HAP-1 (cell line): ENCODE results near the gene PTPRN2.

Source experiments
- DNase-seq, 2 experiments: peaks; one replicate each; pipeline ENCODE4 v3.0.0-alpha.2; 2016 to 2020; ENCODE audit warnings: low spot score in 2 of 2
- H3K27me3 ChIP-seq: fragments of 250-450 bp; sonication (Bioruptor Pico); 2 replicates; pipeline ENCODE4 v1.5.1; 2020; ENCODE audit warnings: low read depth, mild to moderate bottlenecking, moderate library complexity
- H3K36me3 ChIP-seq: fragments of 250-450 bp; sonication (Bioruptor Pico); replicated peaks from 2 replicates; pipeline ENCODE4 v1.5.1; 2020; ENCODE audit warnings: mild to moderate bottlenecking
- H3K4me1 ChIP-seq: fragments of 250-450 bp; sonication (Bioruptor Pico); 2 replicates; pipeline ENCODE4 v1.5.1; 2020; ENCODE audit warnings: mild to moderate bottlenecking
- H3K4me3 ChIP-seq: fragments of 250-450 bp; sonication (Bioruptor Pico); 2 replicates; pipeline ENCODE4 v1.5.1; 2020; ENCODE audit warnings: mild to moderate bottlenecking, moderate library complexity
- H3K9me3 ChIP-seq: fragments of 250-450 bp; sonication (Bioruptor Pico); 2 replicates; pipeline ENCODE4 v1.5.1; 2020; ENCODE audit warnings: mild to moderate bottlenecking, moderate library complexity
- in situ Hi-C: fragments of 300-500 bp; cut with MboI; formaldehyde crosslinking; loops from 3 replicates; pipeline ENCODE4 v1.14.3; 2020; ENCODE audit warnings: low sequenced_read_pairs, inconsistent platforms, mixed read lengths

Gene PTPRN2

DNA sequence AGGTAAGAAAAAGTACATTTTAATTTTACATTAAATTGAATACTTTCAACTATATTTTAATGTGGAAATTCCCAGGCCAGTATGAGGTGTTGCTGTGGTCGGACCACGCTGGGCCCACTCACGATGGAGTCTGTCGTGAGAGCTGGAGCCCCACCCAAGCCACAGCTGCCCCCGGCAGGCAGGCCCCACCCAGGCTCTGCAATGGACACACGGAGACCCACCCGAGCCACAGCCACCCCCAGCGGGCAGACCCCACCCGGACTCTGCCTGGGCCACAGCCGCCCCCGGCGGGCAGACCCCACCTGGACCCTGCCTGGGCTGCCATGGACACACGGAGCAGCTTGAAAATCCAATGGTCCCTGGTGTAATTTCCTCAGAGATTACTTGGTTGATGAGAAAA lies 141.3 kb downstream of the PTPRN2 start:
- Histone ChIP-seq H3K9me3 (no peaks in the 10 kb centered on the region), H3K27me3 (no peaks in the 10 kb centered on the region), H3K36me3 (no peaks in the 10 kb centered on the region), H3K4me1 (no peaks in the 10 kb centered on the region), H3K4me3 (no peak overlapping the region)
- no peak for DNase-seq
- in situ Hi-C loops, result no loop called here

DNA sequence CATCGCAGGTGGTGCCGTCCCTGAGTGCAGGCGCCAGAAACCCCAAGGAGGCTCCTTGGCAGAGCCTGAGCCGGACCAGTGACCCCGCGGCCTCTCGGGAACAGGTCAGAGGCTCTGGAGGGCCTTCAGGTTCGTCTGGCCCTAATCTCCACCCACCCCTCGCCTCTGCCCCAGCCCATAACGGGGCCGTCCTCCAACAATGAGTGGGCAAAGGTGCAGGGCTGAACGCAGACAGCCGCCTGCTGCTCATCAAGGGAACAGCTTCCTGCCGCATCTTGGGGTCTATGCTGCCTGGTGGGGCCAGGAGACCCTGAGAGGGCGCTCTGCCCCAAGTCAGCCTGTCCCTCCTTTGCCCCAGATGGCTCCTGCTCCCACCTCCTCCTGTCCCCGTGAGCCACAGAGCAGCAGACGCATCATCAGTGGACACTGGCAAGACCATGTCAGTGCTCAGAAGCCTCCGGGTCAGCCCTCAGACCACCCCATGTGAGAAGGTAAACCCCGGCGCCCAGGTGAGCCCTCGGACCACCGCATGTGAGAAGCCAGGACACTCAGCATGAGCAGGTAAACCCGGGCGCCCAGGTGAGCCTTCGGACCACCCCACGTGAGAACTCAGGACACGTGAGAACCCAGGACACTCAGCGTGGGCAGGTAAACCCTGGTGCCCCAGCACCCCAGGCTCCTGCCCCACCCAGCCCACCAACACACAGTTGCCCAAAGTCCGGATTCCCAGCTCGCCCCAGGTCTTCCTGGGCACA lies 142.0 kb downstream of the PTPRN2 start:
- DNase-seq, result no peak
- H3K4me3 ChIP-seq, result no peak overlapping the region
- in situ Hi-C loops, result no loop called here
- no peaks in the 10 kb centered on the region for H3K36me3 ChIP-seq
- no peaks in the 10 kb centered on the region for H3K9me3 ChIP-seq
- no peaks in the 10 kb centered on the region for H3K27me3 ChIP-seq
- no peaks in the 10 kb centered on the region for H3K4me1 ChIP-seq

DNA sequence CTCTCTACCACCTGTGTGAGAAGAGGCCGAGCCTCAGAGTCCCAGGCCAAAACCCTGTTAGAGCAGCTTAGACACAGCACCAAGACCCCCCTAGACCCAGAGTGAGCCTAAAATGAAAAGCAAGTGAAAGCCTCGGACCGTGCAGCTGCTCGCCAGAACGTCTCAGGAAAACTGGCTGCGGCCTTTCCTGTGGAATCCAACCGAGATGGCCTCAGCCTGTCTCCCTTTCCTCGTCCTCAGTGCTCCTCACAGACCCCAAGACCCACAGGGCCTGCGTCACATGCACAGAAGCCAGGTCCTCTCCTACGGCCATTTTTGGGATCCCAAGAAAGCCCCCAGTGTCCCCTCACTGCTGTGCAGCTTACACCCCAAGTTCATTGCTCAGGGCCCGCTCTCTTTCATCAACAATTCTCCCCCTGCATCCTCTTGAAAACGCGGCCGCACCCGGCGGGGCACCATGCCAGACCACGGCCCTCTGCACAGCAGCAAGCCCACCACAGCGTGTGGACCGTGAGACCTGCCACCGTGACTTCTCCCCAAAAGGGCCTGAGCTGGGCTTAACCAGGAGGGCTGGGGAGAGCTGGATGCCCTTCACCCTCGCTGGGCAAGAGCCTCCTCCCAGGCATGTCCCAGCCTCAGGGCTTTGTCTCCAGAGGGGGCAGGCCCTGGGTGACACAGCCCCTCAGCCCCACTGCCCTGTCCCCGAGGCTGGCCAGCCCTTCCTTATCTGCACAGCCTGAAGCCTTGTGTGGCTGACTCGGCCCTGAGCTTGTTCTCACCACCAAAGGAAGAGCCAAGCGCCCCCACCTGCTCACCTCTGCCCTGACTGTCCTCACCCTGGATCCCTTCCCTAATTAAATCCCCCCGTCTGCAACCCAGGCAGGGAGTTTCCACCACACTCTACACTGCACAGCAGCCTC lies 142.9 kb downstream of the PTPRN2 start:
- H3K9me3 ChIP-seq, result no peaks in the 10 kb centered on the region
- DNase-seq, result no peak
- no peaks in the 10 kb centered on the region for H3K4me1 ChIP-seq
- in situ Hi-C loops, result no loop called here
- no peaks in the 10 kb centered on the region for H3K36me3 ChIP-seq
- H3K27me3 ChIP-seq, result no peaks in the 10 kb centered on the region
- no peak overlapping the region for H3K4me3 ChIP-seq

DNA sequence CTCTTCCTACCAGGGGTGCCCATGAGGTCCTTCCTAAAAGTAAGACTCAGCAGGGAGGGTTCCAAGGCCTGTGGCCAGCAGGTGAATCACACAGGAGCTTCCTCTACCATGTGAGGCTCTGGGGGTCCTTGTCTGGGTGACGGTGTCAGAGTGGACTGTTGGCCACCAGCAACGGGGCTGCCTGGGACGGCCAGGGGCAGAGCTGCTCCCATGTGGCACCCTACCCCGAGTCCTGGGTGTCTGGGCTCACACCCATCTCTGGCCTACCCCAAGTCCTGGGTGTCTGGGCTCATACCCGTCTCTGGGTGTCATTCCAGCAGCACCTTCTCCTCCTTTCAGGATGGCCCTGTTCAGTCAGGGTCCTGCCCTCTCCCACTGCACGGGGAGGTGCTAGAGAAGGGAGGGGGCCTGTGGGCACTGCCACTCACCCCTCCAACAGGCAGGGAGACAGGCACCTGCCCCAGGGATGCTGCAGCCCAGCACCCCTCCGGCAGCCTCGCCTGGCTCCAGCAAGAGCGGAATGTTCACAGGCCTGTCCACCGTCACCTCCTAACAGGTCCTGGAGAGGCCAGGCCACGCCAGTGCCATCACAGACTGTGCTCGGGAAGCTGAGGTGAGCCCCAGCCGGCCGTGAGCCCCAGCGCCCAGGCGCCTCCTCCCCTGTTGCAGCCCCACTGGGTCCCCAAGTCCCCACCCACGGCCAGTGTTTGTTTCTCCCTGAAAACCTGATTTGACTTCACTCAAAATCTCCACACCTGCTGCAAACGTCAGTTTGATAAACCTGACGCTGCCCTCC lies 143.7 kb downstream of the PTPRN2 start:
- Histone ChIP-seq H3K9me3 (no peaks in the 10 kb centered on the region), H3K4me1 (no peaks in the 10 kb centered on the region), H3K36me3 (no peaks in the 10 kb centered on the region), H3K4me3 (no peak overlapping the region), H3K27me3 (no peaks in the 10 kb centered on the region)
- DNase-seq, result no peak
- in situ Hi-C loops, result no loop called here

DNA sequence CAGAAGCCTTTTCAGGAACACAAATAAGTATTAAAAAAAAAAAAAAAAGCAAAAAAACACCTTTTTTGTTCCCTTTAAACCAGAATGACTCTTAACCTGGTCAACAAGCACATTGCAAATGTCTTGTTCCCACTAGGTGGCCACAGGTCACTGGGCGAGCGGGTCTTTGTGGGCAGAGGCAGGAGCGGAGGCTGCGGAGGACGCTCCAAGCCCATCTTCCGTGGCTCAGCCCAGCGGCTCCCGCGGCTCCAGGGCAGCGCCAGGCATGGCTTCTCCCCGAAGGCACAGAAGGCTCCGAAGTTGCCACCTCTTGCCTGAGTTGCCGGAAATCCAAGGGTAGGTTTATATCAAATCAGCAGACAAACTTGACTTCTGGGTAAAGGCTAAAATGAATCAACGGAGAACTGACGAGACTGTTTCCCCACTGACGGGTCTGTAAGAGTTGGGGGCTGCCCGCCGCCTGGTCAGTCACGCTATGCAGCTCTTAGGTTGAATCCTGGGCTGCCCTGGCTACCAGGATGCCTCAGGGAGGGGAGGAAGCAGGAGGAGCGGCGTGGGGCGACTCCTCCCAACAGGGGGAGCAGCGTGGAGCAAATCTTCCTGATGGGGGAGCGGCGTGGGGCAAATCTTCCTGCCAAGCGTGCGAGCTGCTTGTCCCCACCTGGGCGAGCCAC lies 144.5 kb downstream of the PTPRN2 start:
- no peak for DNase-seq
- no peaks in the 10 kb centered on the region for H3K36me3 ChIP-seq
- H3K4me3 ChIP-seq, result no peak overlapping the region
- no peaks in the 10 kb centered on the region for H3K4me1 ChIP-seq
- in situ Hi-C loops, result no loop called here
- no peaks in the 10 kb centered on the region for H3K9me3 ChIP-seq
- no peaks in the 10 kb centered on the region for H3K27me3 ChIP-seq

DNA sequence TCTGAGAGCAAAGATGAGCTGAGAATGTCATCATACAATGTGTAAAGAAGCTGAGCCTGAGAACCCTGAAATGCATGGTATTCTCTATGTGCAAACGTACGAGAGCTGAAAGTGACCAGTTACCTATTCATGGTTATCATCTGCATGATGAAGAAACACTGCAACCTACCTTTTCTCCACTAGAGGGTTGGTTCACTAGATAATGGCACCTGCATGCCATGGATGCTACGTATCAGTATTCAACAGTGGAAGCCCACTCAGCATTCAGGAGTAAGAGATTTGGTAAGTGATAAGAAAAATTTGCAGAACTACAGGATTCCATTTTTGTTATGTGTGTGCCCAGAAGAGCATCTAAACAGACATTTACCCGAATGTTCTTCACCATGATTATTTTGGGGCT lies 145.4 kb downstream of the PTPRN2 start:
- in situ Hi-C loops, result no loop called here
- Histone ChIP-seq H3K27me3 (no peaks in the 10 kb centered on the region), H3K4me3 (no peak overlapping the region), H3K36me3 (no peaks in the 10 kb centered on the region), H3K4me1 (no peaks in the 10 kb centered on the region), H3K9me3 (no peaks in the 10 kb centered on the region)
- DNase-seq, result no peak

DNA sequence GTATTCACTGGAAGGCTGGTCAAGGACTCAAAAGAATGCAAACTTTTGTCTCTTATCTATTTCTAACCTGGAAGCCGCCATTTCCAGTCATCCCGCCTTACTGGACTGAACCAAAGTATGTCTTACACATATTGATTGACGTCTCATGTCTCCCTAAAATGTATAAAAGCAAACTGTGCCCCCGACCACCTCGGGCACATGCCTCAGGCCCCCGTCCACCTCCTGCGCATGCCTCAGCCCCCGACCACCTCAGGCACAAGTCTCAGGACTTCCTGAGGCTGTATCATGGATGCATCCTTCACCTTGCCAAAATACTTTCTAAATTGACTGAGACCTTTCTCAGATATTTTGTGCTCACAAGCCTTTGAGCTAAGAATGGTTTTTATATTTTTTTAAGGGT lies 148.6 kb downstream of the PTPRN2 start:
- Histone ChIP-seq H3K4me1 (no peaks in the 10 kb centered on the region), H3K4me3 (no peak overlapping the region), H3K36me3 (no peaks in the 10 kb centered on the region), H3K27me3 (no peaks in the 10 kb centered on the region), H3K9me3 (no peaks in the 10 kb centered on the region)
- in situ Hi-C loops, result no loop called here
- DNase-seq, result no peak

DNA sequence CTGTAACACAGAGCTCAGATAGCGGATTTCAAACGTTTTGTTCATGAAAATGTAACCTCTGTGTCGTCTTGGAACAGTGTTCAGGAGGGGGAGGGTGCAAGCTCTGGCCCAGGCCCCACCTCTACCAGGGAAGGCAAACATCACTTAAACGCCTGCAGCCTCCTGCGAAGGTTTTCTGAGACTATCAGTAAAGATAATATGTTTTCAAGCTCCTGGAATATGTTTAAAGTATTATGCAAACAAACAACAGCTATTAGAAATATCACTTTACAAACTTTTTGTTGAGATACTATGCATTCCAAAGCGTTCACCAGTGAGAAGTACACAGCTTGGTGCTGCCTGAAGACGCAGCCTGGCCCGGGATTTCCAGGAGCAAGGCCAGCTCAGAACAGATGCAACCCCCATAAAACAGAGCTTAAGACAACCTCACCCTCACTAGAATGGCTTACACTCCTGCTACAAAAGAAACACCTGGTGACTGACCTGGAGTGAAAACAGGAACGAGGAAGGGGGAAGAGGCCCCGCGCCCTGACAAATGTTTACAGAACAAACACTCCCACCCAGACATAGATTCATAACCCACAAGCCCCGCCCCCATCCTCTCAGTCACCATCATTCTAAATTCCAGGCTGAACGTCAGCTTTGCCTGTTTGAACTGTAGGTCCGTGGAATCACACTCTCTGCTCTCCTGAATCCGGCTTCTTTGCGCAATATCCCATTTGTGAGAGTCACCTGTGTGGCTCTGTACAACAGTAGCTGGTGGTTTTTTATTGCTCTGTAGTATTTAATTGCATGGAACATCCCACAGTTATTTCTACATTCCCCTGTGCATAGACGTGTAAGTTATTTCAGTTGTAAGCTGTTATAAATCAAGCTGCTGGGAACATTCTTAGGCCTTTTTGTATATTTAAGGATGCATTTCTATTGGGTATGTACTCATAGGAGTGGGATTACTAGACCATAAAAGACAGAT lies 155.0 kb downstream of the PTPRN2 start:
- H3K4me1 ChIP-seq, result no peaks in the 10 kb centered on the region
- H3K4me3 ChIP-seq, result no peak overlapping the region
- in situ Hi-C loops, result no loop called here
- DNase-seq, result peak in 1 of 2 experiments; percentile 43
- no peaks in the 10 kb centered on the region for H3K9me3 ChIP-seq
- no peaks in the 10 kb centered on the region for H3K36me3 ChIP-seq
- no peaks in the 10 kb centered on the region for H3K27me3 ChIP-seq

DNA sequence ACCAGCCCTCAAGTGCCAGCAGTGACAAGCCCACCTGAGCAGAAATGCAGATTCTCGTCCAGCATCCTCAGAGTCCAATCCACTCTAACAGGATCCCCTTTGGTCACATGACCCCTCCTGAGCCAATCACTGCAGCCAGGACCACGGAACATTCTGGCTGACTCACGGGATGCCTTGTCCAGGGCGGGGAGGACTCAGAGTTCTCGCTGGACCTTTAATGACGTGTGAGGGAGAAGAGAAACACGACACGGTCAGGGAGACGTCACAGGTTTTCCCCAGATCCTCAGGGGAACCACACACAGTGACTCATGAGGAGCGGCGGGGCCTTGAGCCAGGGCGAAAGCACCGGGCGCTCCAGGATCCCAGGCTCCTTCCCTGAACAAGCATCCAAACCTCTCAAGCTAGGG lies 155.7 kb downstream of the PTPRN2 start:
- no peak for DNase-seq
- Histone ChIP-seq H3K36me3 (no peaks in the 10 kb centered on the region), H3K9me3 (no peaks in the 10 kb centered on the region), H3K4me3 (no peak overlapping the region), H3K27me3 (no peaks in the 10 kb centered on the region), H3K4me1 (no peaks in the 10 kb centered on the region)
- in situ Hi-C loops, result no loop called here

DNA sequence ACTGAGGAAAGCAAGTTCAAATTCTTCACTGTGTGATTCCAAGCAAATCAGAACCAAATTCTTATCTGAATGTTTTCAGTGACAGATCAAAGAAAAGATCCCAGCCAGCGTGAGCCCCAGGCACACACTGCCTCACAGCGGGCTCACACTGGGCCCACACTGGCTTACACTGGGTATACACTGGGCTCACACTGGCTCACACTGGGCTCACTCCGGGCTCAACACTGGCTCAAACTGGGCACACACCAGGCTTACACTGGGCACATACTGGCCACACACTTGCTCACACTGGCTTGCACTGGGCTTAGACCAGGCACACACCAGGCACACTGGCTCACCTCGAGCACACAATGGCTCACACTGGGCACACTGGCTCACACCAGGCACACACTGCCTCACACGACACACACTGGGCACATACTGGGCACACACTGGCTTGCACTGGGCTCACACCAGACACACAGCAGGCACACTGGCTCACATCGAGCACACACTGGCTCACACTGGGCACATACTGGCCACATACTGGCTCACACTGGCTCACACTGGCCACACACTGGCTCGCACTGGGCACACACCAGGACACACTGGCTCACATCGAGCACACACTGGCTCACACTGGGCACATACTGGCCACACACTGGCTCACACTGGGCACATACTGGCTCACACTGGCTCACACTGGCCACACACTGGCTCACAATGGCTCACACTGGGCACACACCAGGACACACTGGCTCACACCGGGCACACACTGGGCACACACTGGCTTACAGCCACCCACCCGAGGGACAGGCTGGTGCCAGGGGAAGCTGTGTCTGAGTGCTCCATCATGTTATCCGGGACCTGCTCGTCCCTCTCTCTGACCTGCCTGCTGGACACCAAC lies 156.3 kb downstream of the PTPRN2 start:
- in situ Hi-C loops, result no loop called here
- H3K27me3 ChIP-seq, result no peaks in the 10 kb centered on the region

DNA sequence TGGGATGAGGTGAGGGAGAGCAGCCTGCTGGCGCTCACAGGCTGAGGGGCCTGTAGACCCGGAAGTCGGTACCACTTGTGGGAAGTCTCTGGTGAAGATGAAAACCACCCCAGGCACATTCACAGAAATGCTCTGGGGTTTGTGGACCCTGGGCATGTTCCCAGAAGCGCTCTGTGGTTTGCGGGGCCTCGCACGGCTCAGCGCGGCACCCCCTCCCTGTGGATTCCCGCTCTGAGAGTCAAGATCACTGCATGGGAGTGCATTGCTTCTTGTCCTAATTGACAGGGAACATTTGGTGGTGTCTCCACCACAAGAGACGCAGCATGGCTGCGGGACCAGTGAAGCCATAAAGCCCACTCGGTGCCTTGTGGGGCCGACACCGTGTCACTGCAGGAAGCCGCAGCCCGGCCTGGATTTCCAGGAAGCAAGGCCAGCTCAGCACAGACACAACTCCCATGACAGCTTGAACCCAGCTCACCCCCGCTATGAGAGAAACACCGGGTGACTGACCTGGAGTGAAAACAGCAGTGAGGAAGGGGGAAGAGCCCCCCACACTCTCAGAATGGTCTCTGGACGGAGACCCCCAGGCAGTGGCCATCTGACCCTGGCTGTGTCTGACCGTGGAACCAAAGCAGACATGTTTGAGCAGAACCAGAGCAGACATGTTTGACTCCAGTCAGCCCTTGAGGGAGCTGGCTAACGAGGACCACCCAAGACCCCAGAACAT lies 157.2 kb downstream of the PTPRN2 start:
- Histone ChIP-seq H3K4me3 (no peak overlapping the region), H3K9me3 (no peaks in the 10 kb centered on the region), H3K36me3 (no peaks in the 10 kb centered on the region), H3K4me1 (no peaks in the 10 kb centered on the region), H3K27me3 (no peaks in the 10 kb centered on the region)
- in situ Hi-C loops, result no loop called here
- no peak for DNase-seq

More for the DNA sequence above, 156.3 kb downstream of the PTPRN2 start:
- no peak for DNase-seq
- Histone ChIP-seq H3K4me3 (no peak overlapping the region), H3K36me3 (no peaks in the 10 kb centered on the region), H3K9me3 (no peaks in the 10 kb centered on the region), H3K4me1 (no peaks in the 10 kb centered on the region)
